Measurements from ENCODE around the gene TBC1D20. TPM values are rescaled to one million over a fixed set of nuclear protein-coding genes. Genes with fewer than 3 reads are reported as not detected.

The TBC1D20 gene
- total and polyA plus RNA-seq, 2 experiments from 2014 or later, result 4.8 to 15.0 TPM

GRCh38 chr20:435558-435957, 26.8 kb downstream of the TBC1D20 start:
- Histone ChIP-seq H3K4me2 (no peak overlapping the region), H3K27ac (ENCODE audit: low read depth) (no peak overlapping the region), H3K4me3 (no peak overlapping the region), H2AFZ (no peak overlapping the region), H3K9me2 (ENCODE audit: insufficient read depth) (no peaks in the 10 kb centered on the region), H3K79me2 (replicated peaks; ENCODE audit: insufficient read depth) (no peaks in the 10 kb centered on the region), H3F3A (replicated peaks; ENCODE audit: low read depth) (peaks cover 10% of the 10 kb centered on the region), H3K27me3 (ENCODE audit: insufficient read depth) (peaks cover 30% of the 10 kb centered on the region), H4K20me1 (replicated peaks; ENCODE audit: insufficient read depth) (peaks cover 34% of the 10 kb centered on the region), H3K36me3 (ENCODE audit: insufficient read depth) (peaks cover 10% of the 10 kb centered on the region; the same call in 1 of the 2 replicates), H3K4me1 (ENCODE audit: insufficient read depth) (peaks cover 9% of the 10 kb centered on the region)
- H3K27me3 Mint-ChIP-seq (ENCODE audit: insufficient read depth, low read depth, poor library complexity), result peaks cover 34% of the 10 kb centered on the region
- no peak for DNase-seq (ENCODE audit: low spot score)
- no peak overlapping the region for H3K4me3 Mint-ChIP-seq
- peaks cover 57% of the 10 kb centered on the region for H3K36me3 Mint-ChIP-seq (ENCODE audit: low read depth)
- no peak for TF ChIP-seq CREB1 (CRISPR knock-in tag; IDR thresholded peaks at IDR 0.05; ENCODE audit: low read depth)
- no peak for TF ChIP-seq POLR2AphosphoS5 (IDR thresholded peaks at IDR 0.05; ENCODE audit: low read depth)
- TF ChIP-seq EZH2phosphoT487 (IDR thresholded peaks at IDR 0.05; ENCODE audit: unreplicated experiment), result no peak
- TF ChIP-seq JUNB (IDR thresholded peaks at IDR 0.05; ENCODE audit: unreplicated experiment), result no peak
- no peak for TF ChIP-seq EZH2 (IDR thresholded peaks at IDR 0.05; ENCODE audit: low read depth, unreplicated experiment)
- no peak for TF ChIP-seq CTCF (conservative IDR thresholded peaks at IDR 0.05; ENCODE audit: low read depth in 2 of 2)
- no peak for TF ChIP-seq ZNF331 (CRISPR knock-in tag; IDR thresholded peaks at IDR 0.05; ENCODE audit: low read depth)
- ATAC-seq, result no peak
- H3K27ac Mint-ChIP-seq, result no peak overlapping the region
- H3K9me3 Mint-ChIP-seq, result no peaks in the 10 kb centered on the region
- peaks cover 22% of the 10 kb centered on the region for H3K4me1 Mint-ChIP-seq

DNA sequence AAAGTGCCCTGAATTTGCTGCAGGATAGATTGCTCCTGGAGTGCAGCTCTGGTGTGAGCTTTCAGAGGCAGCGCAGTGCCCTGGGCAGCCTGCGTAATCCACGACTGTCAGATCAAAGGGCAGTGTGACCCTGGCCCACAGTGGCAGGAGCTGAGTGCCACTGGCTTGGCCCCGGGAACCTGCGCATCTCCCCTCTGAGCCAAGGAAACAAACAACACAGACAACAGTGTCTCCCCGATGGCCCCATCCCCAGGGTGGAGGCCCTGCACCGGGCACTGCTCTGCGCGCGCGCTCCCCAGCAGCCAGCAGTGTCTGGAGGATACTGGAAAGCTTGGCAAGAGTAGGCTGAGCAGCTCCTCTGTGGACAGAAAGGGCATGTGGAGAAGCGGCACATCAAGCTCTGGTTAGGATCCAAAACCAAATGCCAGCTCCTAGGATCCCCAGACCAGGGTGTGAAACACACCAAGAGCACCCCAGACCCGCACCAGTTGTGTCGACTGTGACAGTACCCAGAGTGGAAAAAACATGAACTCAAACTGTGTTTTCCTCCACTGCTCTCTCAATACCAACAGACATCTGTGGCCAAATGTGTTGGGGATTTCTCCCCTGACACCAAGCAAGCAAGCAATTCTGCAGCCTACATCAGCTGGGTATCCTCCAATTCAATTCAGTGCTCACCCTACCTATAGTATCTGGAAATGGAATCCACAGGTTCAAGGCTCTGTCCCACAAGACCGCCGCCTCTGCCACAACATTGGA, 27.5 kb downstream of the TBC1D20 start:
- Histone ChIP-seq H3K9me2 (ENCODE audit: insufficient read depth) (no peaks in the 10 kb centered on the region), H3F3A (replicated peaks; ENCODE audit: low read depth) (peaks cover 10% of the 10 kb centered on the region), H3K27me3 (ENCODE audit: insufficient read depth) (peaks cover 30% of the 10 kb centered on the region), H3K36me3 (ENCODE audit: insufficient read depth) (peaks cover 10% of the 10 kb centered on the region; the same call in 1 of the 2 replicates), H3K4me2 (peak overlapping the region; percentile 22), H2AFZ (no peak overlapping the region), H3K4me3 (peak overlapping the region; percentile 2; the same call in 1 of the 2 replicates), H3K4me1 (ENCODE audit: insufficient read depth) (peaks cover 9% of the 10 kb centered on the region), H4K20me1 (replicated peaks; ENCODE audit: insufficient read depth) (peaks cover 34% of the 10 kb centered on the region), H3K27ac (ENCODE audit: low read depth) (no peak overlapping the region), H3K79me2 (replicated peaks; ENCODE audit: insufficient read depth) (no peaks in the 10 kb centered on the region)
- ATAC-seq, result peak; percentile 58
- Mint-ChIP-seq H3K27me3 (ENCODE audit: insufficient read depth, low read depth, poor library complexity) (peaks cover 34% of the 10 kb centered on the region), H3K4me3 (peak overlapping the region; percentile 59), H3K4me1 (peaks cover 22% of the 10 kb centered on the region), H3K36me3 (ENCODE audit: low read depth) (peaks cover 59% of the 10 kb centered on the region), H3K9me3 (no peaks in the 10 kb centered on the region), H3K27ac (no peak overlapping the region)
- no peak for DNase-seq (ENCODE audit: low spot score)
- no peak for TF ChIP-seq CREB1 (CRISPR knock-in tag; IDR thresholded peaks at IDR 0.05; ENCODE audit: low read depth)
- TF ChIP-seq, protein P1, sequence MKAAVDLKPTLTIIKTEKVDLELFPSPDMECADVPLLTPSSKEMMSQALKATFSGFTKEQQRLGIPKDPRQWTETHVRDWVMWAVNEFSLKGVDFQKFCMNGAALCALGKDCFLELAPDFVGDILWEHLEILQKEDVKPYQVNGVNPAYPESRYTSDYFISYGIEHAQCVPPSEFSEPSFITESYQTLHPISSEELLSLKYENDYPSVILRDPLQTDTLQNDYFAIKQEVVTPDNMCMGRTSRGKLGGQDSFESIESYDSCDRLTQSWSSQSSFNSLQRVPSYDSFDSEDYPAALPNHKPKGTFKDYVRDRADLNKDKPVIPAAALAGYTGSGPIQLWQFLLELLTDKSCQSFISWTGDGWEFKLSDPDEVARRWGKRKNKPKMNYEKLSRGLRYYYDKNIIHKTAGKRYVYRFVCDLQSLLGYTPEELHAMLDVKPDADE (IDR thresholded peaks at IDR 0.05), result no peak
- TF ChIP-seq EZH2 (IDR thresholded peaks at IDR 0.05; ENCODE audit: low read depth, unreplicated experiment), result no peak
- no peak for TF ChIP-seq EZH2phosphoT487 (IDR thresholded peaks at IDR 0.05; ENCODE audit: unreplicated experiment)
- TF ChIP-seq NANOG (IDR thresholded peaks at IDR 0.05; ENCODE audit: borderline replicate concordance), result no peak
- no peak for TF ChIP-seq CTCF (conservative IDR thresholded peaks at IDR 0.05; ENCODE audit: low read depth in 2 of 2)

Measured in GM23338 (cell line).